Measurements from ENCODE around the gene MPG. TPM values are rescaled to one million over a fixed set of nuclear protein-coding genes. Genes with fewer than 3 reads are reported as not detected.

Gene MPG
- polyA plus RNA-seq, 1 donor from 2014 or later = 70.9 TPM

DNA sequence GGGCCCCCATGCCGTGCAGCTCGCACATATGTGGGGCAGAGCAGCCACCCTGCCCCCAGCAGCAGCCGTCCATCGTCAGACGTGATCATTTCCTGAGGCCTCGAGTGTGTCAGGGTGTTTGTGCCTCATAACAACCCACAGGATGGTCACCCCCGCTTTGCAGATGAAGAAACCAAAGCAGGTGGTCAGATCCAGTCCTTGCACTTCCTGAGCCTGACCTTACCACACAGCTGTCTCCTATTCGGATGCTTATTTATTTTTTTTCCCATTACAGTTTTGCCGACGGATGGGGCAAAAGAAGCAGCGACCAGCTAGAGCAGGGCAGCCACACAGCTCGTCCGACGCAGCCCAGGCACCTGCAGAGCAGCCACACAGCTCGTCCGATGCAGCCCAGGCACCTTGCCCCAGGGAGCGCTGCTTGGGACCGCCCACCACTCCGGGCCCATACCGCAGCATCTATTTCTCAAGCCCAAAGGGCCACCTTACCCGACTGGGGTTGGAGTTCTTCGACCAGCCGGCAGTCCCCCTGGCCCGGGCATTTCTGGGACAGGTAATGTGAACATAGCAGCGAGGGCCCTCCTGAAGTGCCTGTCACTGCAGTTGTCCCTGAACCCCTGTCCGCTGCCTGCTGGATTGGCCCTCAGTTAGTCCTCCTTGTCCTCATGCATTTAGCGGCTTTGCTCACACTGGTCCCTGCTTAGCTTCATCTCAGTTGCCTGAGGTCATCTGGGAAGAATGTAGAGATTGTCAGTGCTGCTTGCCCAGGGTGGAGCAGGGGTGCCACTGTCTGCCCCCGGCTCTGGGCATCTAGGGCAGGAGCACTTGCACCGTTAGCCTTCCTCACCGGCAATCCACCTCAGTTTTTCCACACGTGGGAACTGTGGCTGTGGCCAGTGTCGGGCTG lies 1.4 kb downstream of the MPG start:
- Histone ChIP-seq H3K9ac (ENCODE audit: low read length) (peak overlapping the region; percentile 75), H4K20me1 (ENCODE audit: insufficient read depth) (no peaks in the 10 kb centered on the region), H3K4me2 (ENCODE audit: low read length) (no peak overlapping the region), H3F3A (ENCODE audit: insufficient read depth, low read length, poor library complexity, severe bottlenecking) (no peaks in the 10 kb centered on the region), H3K27me3 (ENCODE audit: insufficient read depth, low read depth, low read length) (no peaks in the 10 kb centered on the region), H3K4me3 (ENCODE audit: low read length) (peak overlapping the region; percentile 89), H3K79me2 (replicated peaks; ENCODE audit: insufficient read depth, low read length) (no peaks in the 10 kb centered on the region), H2AFZ (ENCODE audit: low read depth, low read length) (no peak overlapping the region), H3K9me3 (ENCODE audit: low read length) (no peaks in the 10 kb centered on the region), H3K9me2 (ENCODE audit: insufficient read depth, low read length) (no peaks in the 10 kb centered on the region), H3K27ac (ENCODE audit: low read length) (no peak overlapping the region), H3K36me3 (ENCODE audit: insufficient read depth, low read length) (no peaks in the 10 kb centered on the region)
- no peak for TF ChIP-seq MXI1 (conservative IDR thresholded peaks at IDR 0.05; ENCODE audit: poor library complexity, severe bottlenecking)
- no peak for TF ChIP-seq TAF1 (IDR thresholded peaks at IDR 0.05; ENCODE audit: low read depth)
- no peak for TF ChIP-seq RAD21 (conservative IDR thresholded peaks at IDR 0.05)
- no peak for TF ChIP-seq EP300 (conservative IDR thresholded peaks at IDR 0.05; ENCODE audit: poor library complexity, severe bottlenecking)
- TF ChIP-seq POLR2AphosphoS5 (IDR thresholded peaks at IDR 0.05) = no peak
- no peak for TF ChIP-seq SMC3 (conservative IDR thresholded peaks at IDR 0.05; ENCODE audit: poor library complexity)
- TF ChIP-seq, protein P1, sequence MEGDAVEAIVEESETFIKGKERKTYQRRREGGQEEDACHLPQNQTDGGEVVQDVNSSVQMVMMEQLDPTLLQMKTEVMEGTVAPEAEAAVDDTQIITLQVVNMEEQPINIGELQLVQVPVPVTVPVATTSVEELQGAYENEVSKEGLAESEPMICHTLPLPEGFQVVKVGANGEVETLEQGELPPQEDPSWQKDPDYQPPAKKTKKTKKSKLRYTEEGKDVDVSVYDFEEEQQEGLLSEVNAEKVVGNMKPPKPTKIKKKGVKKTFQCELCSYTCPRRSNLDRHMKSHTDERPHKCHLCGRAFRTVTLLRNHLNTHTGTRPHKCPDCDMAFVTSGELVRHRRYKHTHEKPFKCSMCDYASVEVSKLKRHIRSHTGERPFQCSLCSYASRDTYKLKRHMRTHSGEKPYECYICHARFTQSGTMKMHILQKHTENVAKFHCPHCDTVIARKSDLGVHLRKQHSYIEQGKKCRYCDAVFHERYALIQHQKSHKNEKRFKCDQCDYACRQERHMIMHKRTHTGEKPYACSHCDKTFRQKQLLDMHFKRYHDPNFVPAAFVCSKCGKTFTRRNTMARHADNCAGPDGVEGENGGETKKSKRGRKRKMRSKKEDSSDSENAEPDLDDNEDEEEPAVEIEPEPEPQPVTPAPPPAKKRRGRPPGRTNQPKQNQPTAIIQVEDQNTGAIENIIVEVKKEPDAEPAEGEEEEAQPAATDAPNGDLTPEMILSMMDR (IDR thresholded peaks at IDR 0.05; ENCODE audit: poor library complexity, severe bottlenecking) = no peak
- TF ChIP-seq REST (IDR thresholded peaks at IDR 0.05; ENCODE audit: borderline replicate concordance) = no peak
- no peak for TF ChIP-seq EZH2 (IDR thresholded peaks at IDR 0.05; ENCODE audit: borderline replicate concordance, insufficient read depth, low read length, poor library complexity, severe bottlenecking)

GRCh38 chr16:83060-83603 lies 5.1 kb downstream of the MPG start:
- Histone ChIP-seq H3K9me3 (ENCODE audit: low read length) (no peaks in the 10 kb centered on the region), H3K9ac (ENCODE audit: low read length) (no peak overlapping the region), H3F3A (ENCODE audit: insufficient read depth, low read length, poor library complexity, severe bottlenecking) (no peaks in the 10 kb centered on the region), H4K20me1 (ENCODE audit: insufficient read depth) (no peaks in the 10 kb centered on the region), H2AFZ (ENCODE audit: low read depth, low read length) (no peak overlapping the region), H3K27ac (ENCODE audit: low read length) (no peak overlapping the region), H3K79me2 (replicated peaks; ENCODE audit: insufficient read depth, low read length) (no peaks in the 10 kb centered on the region), H3K36me3 (ENCODE audit: insufficient read depth, low read length) (peaks cover 7% of the 10 kb centered on the region), H3K27me3 (ENCODE audit: insufficient read depth, low read depth, low read length) (no peaks in the 10 kb centered on the region), H3K9me2 (ENCODE audit: insufficient read depth, low read length) (no peaks in the 10 kb centered on the region), H3K4me2 (ENCODE audit: low read length) (no peak overlapping the region), H3K4me3 (ENCODE audit: low read length) (no peak overlapping the region)
- TF ChIP-seq SMC3 (conservative IDR thresholded peaks at IDR 0.05; ENCODE audit: poor library complexity) = no peak
- TF ChIP-seq EP300 (conservative IDR thresholded peaks at IDR 0.05; ENCODE audit: poor library complexity, severe bottlenecking) = no peak
- no peak for TF ChIP-seq TAF1 (IDR thresholded peaks at IDR 0.05; ENCODE audit: low read depth)
- TF ChIP-seq EZH2 (IDR thresholded peaks at IDR 0.05; ENCODE audit: borderline replicate concordance, insufficient read depth, low read length, poor library complexity, severe bottlenecking) = no peak
- no peak for TF ChIP-seq MXI1 (conservative IDR thresholded peaks at IDR 0.05; ENCODE audit: poor library complexity, severe bottlenecking)
- TF ChIP-seq, protein P1 (IDR thresholded peaks at IDR 0.05; ENCODE audit: poor library complexity, severe bottlenecking) = no peak
- no peak for TF ChIP-seq POLR2AphosphoS5 (IDR thresholded peaks at IDR 0.05)
- TF ChIP-seq REST (IDR thresholded peaks at IDR 0.05; ENCODE audit: borderline replicate concordance) = no peak
- no peak for TF ChIP-seq RAD21 (conservative IDR thresholded peaks at IDR 0.05)

All from neural cell (in vitro differentiated cells).